Measurements from ENCODE around the gene FETUB.
"Not testable (repeated sequence)": the region's sequence is repeated elsewhere in the genome, so short reads cannot be mapped to it uniquely, and the experiment has no call there.

The FETUB gene

GRCh38 chr3:186679151-186679550 is 39.0 kb downstream of the FETUB start:
- no peak for DNase-seq (ENCODE audit: extremely low read depth, low read depth)
- TF ChIP-seq CTCF (IDR thresholded peaks at IDR 0.05; ENCODE audit: low read depth, low read length), result no peak

GRCh38 chr3:186680869-186681268 is 40.7 kb downstream of the FETUB start:
- no peak for DNase-seq (ENCODE audit: extremely low read depth, low read depth)
- no peak for TF ChIP-seq CTCF (IDR thresholded peaks at IDR 0.05; ENCODE audit: low read depth, low read length)

GRCh38 chr3:186682812-186683211 is 42.6 kb downstream of the FETUB start:
- no peak for DNase-seq (ENCODE audit: extremely low read depth, low read depth)
- no peak for TF ChIP-seq CTCF (IDR thresholded peaks at IDR 0.05; ENCODE audit: low read depth, low read length)

GRCh38 chr3:186683979-186684378 is 43.8 kb downstream of the FETUB start:
- no peak for TF ChIP-seq CTCF (IDR thresholded peaks at IDR 0.05; ENCODE audit: low read depth, low read length)
- DNase-seq (ENCODE audit: extremely low read depth, low read depth), result no peak

- not testable (repeated sequence) for DNase-seq (ENCODE audit: extremely low read depth, low read depth)
Measured at GRCh38 chr3:186686475-186686874, 46.3 kb downstream of the FETUB start.

GRCh38 chr3:186687120-186687651 is 47.0 kb downstream of the FETUB start:
- no peak for TF ChIP-seq CTCF (IDR thresholded peaks at IDR 0.05; ENCODE audit: low read depth, low read length)
- DNase-seq (ENCODE audit: extremely low read depth, low read depth), result no peak

GRCh38 chr3:186690304-186690703 is 50.1 kb downstream of the FETUB start:
- DNase-seq (ENCODE audit: extremely low read depth, low read depth), result not testable (repeated sequence)

- TF ChIP-seq CTCF (IDR thresholded peaks at IDR 0.05; ENCODE audit: low read depth, low read length), result no peak
- no peak for DNase-seq (ENCODE audit: extremely low read depth, low read depth)
Measured at GRCh38 chr3:186691676-186692075, 51.5 kb downstream of the FETUB start.
